Measurements from ENCODE around the gene CHAT. TPM values are rescaled to one million over a fixed set of nuclear protein-coding genes. Genes with fewer than 3 reads are reported as not detected.

The CHAT gene
- total RNA-seq, 1 donor from 2014 or later, result not detected

DNA sequence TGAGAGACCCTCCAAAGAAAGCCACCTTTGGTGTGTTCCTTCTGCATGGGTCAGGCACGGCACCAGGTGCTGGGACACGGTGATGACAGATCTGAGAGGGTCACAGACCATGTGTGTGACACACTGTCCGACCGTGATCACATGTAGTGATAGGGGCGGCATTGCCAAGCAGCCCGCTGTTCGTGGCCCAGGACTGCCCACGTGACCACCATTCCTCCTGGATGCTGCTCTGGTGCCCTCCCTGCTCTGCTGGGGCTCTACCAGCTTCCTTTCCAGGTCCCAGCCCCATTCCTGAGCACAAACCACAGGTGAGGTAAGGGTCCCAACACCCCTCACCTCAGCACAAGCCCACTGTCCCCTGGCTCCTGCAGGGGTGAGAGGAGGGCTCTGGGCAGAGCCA lies 13.8 kb upstream of the CHAT start:
- H3K4me3 ChIP-seq, result no peak overlapping the region
- peaks cover 36% of the 10 kb centered on the region for H3K27me3 ChIP-seq (ENCODE audit: low read depth)
- intact Hi-C loops (cut with DNase I), result no loop called here
- DNase-seq, result no peak
- TF ChIP-seq, protein P1, sequence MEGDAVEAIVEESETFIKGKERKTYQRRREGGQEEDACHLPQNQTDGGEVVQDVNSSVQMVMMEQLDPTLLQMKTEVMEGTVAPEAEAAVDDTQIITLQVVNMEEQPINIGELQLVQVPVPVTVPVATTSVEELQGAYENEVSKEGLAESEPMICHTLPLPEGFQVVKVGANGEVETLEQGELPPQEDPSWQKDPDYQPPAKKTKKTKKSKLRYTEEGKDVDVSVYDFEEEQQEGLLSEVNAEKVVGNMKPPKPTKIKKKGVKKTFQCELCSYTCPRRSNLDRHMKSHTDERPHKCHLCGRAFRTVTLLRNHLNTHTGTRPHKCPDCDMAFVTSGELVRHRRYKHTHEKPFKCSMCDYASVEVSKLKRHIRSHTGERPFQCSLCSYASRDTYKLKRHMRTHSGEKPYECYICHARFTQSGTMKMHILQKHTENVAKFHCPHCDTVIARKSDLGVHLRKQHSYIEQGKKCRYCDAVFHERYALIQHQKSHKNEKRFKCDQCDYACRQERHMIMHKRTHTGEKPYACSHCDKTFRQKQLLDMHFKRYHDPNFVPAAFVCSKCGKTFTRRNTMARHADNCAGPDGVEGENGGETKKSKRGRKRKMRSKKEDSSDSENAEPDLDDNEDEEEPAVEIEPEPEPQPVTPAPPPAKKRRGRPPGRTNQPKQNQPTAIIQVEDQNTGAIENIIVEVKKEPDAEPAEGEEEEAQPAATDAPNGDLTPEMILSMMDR (IDR thresholded peaks at IDR 0.05), result no peak
- H3K9me3 ChIP-seq, result no peaks in the 10 kb centered on the region
- H3K27ac ChIP-seq, result no peak overlapping the region
- ATAC-seq, result no peak
- H3K36me3 ChIP-seq, result no peaks in the 10 kb centered on the region
- H3K4me1 ChIP-seq, result no peaks in the 10 kb centered on the region

DNA sequence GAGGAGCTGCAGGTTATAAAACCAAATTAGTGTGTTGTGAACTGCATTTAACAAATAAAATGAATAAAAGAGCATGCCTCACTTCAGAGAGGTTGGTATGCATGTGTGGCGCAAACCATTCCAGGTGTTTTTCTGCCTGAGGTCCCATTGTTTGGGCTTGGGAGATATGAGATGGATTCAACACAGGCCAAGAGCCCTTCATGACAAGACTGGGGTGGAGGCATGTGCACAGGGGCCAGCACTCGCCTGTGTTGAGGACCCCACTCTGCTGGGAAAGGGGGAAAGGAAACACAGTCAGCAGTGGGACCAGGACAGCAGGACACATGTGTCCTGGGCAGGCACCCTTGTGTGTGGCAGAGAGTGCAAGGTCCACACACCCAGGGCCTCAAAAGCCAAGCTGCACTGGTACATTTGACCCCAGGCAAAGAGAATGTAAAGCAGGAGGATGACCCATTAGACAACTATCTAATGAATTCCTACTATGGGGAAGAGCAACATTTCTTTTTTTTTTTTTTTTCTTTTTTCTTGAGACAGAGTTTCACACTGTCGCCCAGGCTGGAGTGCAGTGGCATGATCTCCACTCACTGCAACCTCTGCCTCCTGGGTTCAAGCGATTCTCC lies 12.9 kb upstream of the CHAT start:
- peaks cover 41% of the 10 kb centered on the region for H3K27me3 ChIP-seq (ENCODE audit: low read depth)

DNA sequence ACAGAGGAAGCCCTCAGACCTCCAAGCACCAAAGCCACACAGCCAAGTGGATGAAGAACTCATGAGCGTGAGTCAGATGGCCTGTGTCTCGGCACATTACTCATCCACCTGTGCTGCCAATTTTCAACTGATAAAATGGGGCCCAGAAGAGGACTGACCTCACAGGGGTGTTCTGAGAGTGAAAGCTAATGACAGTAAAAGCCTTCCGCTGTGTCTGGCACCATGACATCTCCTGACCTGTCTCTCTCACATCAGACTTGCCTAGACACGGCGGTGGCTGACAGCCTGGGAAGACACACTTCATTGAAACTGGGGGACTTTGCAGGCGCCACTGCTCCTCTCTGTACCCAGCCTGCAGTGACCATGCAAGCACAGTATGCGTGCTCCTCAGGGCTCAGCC lies 12.0 kb upstream of the CHAT start:
- H3K9me3 ChIP-seq, result no peaks in the 10 kb centered on the region
- no peaks in the 10 kb centered on the region for H3K36me3 ChIP-seq
- H3K27me3 ChIP-seq (ENCODE audit: low read depth), result peaks cover 46% of the 10 kb centered on the region
- ATAC-seq (no peak), DNase-seq (no peak)
- no peak overlapping the region for H3K4me3 ChIP-seq
- no peaks in the 10 kb centered on the region for H3K4me1 ChIP-seq
- intact Hi-C loops (cut with DNase I), result no loop called here
- no peak overlapping the region for H3K27ac ChIP-seq
- TF ChIP-seq, protein P1 (IDR thresholded peaks at IDR 0.05), result no peak

More for the DNA sequence above, 12.9 kb upstream of the CHAT start:
- H3K9me3 ChIP-seq, result no peaks in the 10 kb centered on the region
- no peak for ATAC-seq
- H3K4me3 ChIP-seq, result no peak overlapping the region
- no peak for DNase-seq
- no peaks in the 10 kb centered on the region for H3K4me1 ChIP-seq
- TF ChIP-seq, protein P1 (IDR thresholded peaks at IDR 0.05), result no peak
- intact Hi-C loops (cut with DNase I), result no loop called here
- H3K27ac ChIP-seq, result no peak overlapping the region
- H3K36me3 ChIP-seq, result no peaks in the 10 kb centered on the region

DNA sequence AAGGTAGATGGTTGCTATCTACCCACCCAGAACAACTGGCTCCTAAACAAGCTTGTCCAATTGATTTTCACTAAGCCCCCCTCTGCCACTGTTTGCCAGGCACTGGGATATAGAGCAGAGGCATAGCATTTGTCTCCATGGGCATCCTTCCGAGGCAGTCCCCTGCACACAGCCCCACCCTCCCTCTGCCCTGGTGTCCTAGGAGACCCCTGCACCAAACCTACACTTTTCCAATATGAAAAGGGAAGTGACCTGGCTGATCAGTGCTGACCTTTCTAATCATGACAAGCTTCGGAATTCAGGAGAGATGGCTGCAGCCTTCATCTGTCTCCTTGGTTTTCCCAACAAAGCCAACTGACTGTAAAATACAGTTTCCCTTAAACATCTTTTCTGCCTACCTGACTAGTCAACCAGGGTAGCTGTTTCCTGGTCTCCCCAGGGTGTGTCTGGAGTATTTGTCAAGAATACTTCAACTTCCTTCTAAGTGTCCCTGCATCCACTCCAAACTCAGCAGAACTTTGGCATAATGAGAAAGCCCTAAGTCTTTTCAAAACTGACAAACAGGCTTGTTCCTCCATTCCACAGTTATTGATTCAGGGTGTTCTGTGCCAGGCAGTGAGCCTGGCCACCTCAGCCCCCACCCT lies 11.3 kb upstream of the CHAT start:
- Histone ChIP-seq H3K27ac (no peak overlapping the region), H3K36me3 (no peaks in the 10 kb centered on the region), H3K9me3 (no peaks in the 10 kb centered on the region), H3K4me1 (no peaks in the 10 kb centered on the region), H3K27me3 (ENCODE audit: low read depth) (peaks cover 52% of the 10 kb centered on the region), H3K4me3 (no peak overlapping the region)
- intact Hi-C loops (cut with DNase I), result no loop called here
- TF ChIP-seq, protein P1 (IDR thresholded peaks at IDR 0.05), result no peak
- DNase-seq (no peak), ATAC-seq (peak; percentile 55 to 70)

DNA sequence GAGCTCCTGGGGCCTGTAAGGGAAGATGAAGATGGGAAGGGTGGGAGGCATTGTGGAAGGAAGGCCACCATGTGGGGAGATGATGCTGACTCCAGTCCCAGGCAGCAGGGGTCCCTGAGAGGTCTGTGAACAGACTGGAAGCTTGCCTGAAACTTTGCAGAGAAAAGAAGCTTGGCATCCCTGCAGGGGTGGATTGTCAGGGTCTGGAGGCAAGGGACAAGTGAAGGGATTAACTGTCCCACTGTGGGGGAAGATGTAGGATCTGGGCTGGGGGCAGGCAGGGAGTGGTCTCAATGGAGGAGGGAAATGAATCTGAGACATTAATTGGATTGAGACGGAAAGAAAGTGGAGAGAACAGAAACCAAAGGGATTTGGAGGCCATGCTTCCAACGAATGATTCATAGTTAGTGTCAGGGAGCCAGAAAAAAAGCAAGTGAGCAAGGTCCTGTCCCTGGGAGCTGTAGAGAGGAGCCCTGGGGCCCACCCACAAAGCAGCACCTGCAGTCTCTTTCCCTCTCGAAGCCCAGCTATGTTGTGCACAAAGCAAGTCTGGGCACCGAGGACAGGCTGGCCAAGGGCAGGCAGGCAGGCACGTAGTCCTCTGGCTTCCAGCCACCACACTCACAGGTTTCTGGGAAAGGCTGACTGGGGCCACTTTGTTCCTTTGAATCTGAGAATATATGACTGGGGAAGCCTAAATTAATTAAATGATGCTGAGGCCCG lies 8.5 kb upstream of the CHAT start:
- DNase-seq (no peak), ATAC-seq (no peak)
- peaks cover 74% of the 10 kb centered on the region for H3K27me3 ChIP-seq (ENCODE audit: low read depth)
- H3K36me3 ChIP-seq, result no peaks in the 10 kb centered on the region
- H3K4me1 ChIP-seq, result no peaks in the 10 kb centered on the region
- H3K4me3 ChIP-seq, result no peak overlapping the region
- no peaks in the 10 kb centered on the region for H3K9me3 ChIP-seq
- intact Hi-C loops (cut with DNase I), result no loop called here
- H3K27ac ChIP-seq, result no peak overlapping the region
- TF ChIP-seq, protein P1 (IDR thresholded peaks at IDR 0.05), result no peak
